Keratinocyte (primary cell): ENCODE data around the gene APBB1IP.

Experiments
- EZH2 ChIP-seq: IDR thresholded peaks from one replicate; pipeline ENCODE4 v1.6.1; 2012; ENCODE audit warnings: inconsistent platforms, mild to moderate bottlenecking, low read length, moderate library complexity
- TF ChIP-seq, protein P1 (sequence below), 3 experiments: IDR thresholded peaks in 1 of 3; conservative IDR thresholded peaks in 1 of 3; optimal IDR thresholded peaks in 1 of 3; 2 replicates in 2 of 3; 3 replicates in 1 of 3; pipeline versions ENCODE3 to v1.5.1; 2011; ENCODE audit warnings: low read length in 3 of 3, mild to moderate bottlenecking in 3 of 3, moderate library complexity in 2 of 3, control low read depth in 1 of 3, inconsistent platforms in 1 of 3; ENCODE audit not compliant: insufficient read depth in 2 of 3; ENCODE audit errors: extremely low read depth in 1 of 3

DNA sequence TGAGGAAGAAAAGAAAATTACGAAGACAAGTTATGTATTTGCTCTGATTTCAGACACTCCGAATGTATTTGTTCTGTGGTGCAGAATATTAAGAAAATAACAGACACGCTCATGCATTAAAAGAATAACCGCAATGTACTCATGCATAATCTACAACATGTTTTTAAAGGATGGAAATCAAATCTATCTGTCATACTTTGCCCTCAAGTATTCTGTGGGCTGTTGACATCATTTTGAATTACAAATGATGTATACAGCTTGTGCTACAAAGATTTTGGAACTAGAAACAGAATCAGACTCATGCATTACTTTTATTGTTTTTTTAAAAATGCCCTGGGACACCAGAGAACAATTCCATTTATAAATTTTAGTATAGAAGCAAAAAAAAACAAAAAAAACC, 69.9 kb downstream of the APBB1IP start:
- TF ChIP-seq, protein P1, sequence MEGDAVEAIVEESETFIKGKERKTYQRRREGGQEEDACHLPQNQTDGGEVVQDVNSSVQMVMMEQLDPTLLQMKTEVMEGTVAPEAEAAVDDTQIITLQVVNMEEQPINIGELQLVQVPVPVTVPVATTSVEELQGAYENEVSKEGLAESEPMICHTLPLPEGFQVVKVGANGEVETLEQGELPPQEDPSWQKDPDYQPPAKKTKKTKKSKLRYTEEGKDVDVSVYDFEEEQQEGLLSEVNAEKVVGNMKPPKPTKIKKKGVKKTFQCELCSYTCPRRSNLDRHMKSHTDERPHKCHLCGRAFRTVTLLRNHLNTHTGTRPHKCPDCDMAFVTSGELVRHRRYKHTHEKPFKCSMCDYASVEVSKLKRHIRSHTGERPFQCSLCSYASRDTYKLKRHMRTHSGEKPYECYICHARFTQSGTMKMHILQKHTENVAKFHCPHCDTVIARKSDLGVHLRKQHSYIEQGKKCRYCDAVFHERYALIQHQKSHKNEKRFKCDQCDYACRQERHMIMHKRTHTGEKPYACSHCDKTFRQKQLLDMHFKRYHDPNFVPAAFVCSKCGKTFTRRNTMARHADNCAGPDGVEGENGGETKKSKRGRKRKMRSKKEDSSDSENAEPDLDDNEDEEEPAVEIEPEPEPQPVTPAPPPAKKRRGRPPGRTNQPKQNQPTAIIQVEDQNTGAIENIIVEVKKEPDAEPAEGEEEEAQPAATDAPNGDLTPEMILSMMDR (optimal IDR thresholded peaks at IDR 0.05 in 1 of 3, IDR thresholded peaks at IDR 0.05 in 1 of 3, conservative IDR thresholded peaks at IDR 0.05 in 1 of 3; ENCODE audit: extremely low read depth in 1 of 3, insufficient read depth in 2 of 3, low read length in 3 of 3): no peak
- TF ChIP-seq EZH2: no peak
